ENCODE data around the gene FGF2. TPM values are rescaled to one million over a fixed set of nuclear protein-coding genes. Genes with fewer than 3 reads are reported as not detected.

The FGF2 gene
- total RNA-seq, 3 donors from 2014 or later, result 1.3 to 45.0 (median 2.4) TPM

- DNase-seq, result no peak
- H3K9me3 ChIP-seq, result no peaks in the 10 kb centered on the region
- intact Hi-C loops (cut with DNase I, micrococcal nuclease), result loop anchor here in 1 of 2 donors (10.0 kb wide), 1 partner anchor 145 kb away; no protein-coding TSS in a partner anchor
- H3K4me3 ChIP-seq, result no peak overlapping the region
- no peaks in the 10 kb centered on the region for H3K36me3 ChIP-seq (ENCODE audit: low read depth)
- TF ChIP-seq CTCF (IDR thresholded peaks at IDR 0.05), result no peak
- no peak for ATAC-seq
- H3K4me1 ChIP-seq (ENCODE audit: low read depth), result no peaks in the 10 kb centered on the region
Observed at GRCh38 chr4:122909683-122910082, 83.1 kb downstream of the FGF2 start.

GRCh38 chr4:122911588-122911987 lies 85.0 kb downstream of the FGF2 start:
- intact Hi-C loops (cut with DNase I, micrococcal nuclease), result loop anchor here in 1 of 2 donors (10.0 kb wide), 1 partner anchor 147 kb away; no protein-coding TSS in a partner anchor
- TF ChIP-seq CTCF (IDR thresholded peaks at IDR 0.05), result no peak
- ATAC-seq (no peak), DNase-seq (no peak)
- H3K4me3 ChIP-seq, result no peak overlapping the region
- no peaks in the 10 kb centered on the region for H3K4me1 ChIP-seq (ENCODE audit: low read depth)
- H3K36me3 ChIP-seq (ENCODE audit: low read depth), result no peaks in the 10 kb centered on the region
- no peaks in the 10 kb centered on the region for H3K9me3 ChIP-seq

- TF ChIP-seq CTCF (IDR thresholded peaks at IDR 0.05), result no peak
- Histone ChIP-seq H3K36me3 (ENCODE audit: low read depth) (no peaks in the 10 kb centered on the region), H3K4me3 (no peak overlapping the region), H3K4me1 (ENCODE audit: low read depth) (no peaks in the 10 kb centered on the region), H3K9me3 (no peaks in the 10 kb centered on the region)
- DNase-seq, result no peak
- no peak for ATAC-seq
- intact Hi-C loops (cut with DNase I, micrococcal nuclease), result loop anchor here in 1 of 2 donors (10.0 kb wide), 1 partner anchor 148 kb away; no protein-coding TSS in a partner anchor
Observed at GRCh38 chr4:122912810-122913575, 86.4 kb downstream of the FGF2 start.

- Histone ChIP-seq H3K4me1 (ENCODE audit: low read depth) (no peaks in the 10 kb centered on the region), H3K4me3 (no peak overlapping the region), H3K36me3 (ENCODE audit: low read depth) (no peaks in the 10 kb centered on the region), H3K9me3 (no peaks in the 10 kb centered on the region)
- intact Hi-C loops (cut with DNase I, micrococcal nuclease), result loop anchor here in 1 of 2 donors (10.0 kb wide), 1 partner anchor 150 kb away; no protein-coding TSS in a partner anchor
- TF ChIP-seq CTCF (IDR thresholded peaks at IDR 0.05), result no peak
- peak; percentile 60 for ATAC-seq
- no peak for DNase-seq
Observed at GRCh38 chr4:122914292-122914904, 87.8 kb downstream of the FGF2 start.

- H3K4me1 ChIP-seq (ENCODE audit: low read depth), result no peaks in the 10 kb centered on the region
- intact Hi-C loops (cut with DNase I, micrococcal nuclease), result loop anchor here in 1 of 2 donors (10.0 kb wide), 1 partner anchor 150 kb away; no protein-coding TSS in a partner anchor
- H3K4me3 ChIP-seq, result no peak overlapping the region
- TF ChIP-seq CTCF (IDR thresholded peaks at IDR 0.05), result no peak
- H3K9me3 ChIP-seq, result no peaks in the 10 kb centered on the region
- DNase-seq (no peak), ATAC-seq (no peak)
- H3K36me3 ChIP-seq (ENCODE audit: low read depth), result no peaks in the 10 kb centered on the region
Observed at GRCh38 chr4:122914938-122915337, 88.3 kb downstream of the FGF2 start.

All from mucosa of descending colon (tissue), 3 donors.